MM.1S (cell line): ENCODE results near the gene ADAM8.

Experiments
- DNase-seq: peaks from one replicate; pipeline ENCODE4 v3.0.0-alpha.2; 2015
- H2AFZ ChIP-seq: fragments of 300-600 bp; sonication (generic); 2 replicates; pipeline ENCODE4 v1.6.0; 2016; ENCODE audit warnings: antibody characterized with exemption, low read length
- H3F3A ChIP-seq: fragments of 300-600 bp; sonication (generic); 2 replicates; pipeline ENCODE4 v1.6.1; 2016; ENCODE audit warnings: mild to moderate bottlenecking, antibody characterized with exemption, low read length, moderate library complexity, mixed read lengths; ENCODE audit not compliant: insufficient read depth
- H3K27ac ChIP-seq: fragments of 300-600 bp; sonication (generic); 2 replicates; pipeline ENCODE4 v1.5.1; 2016; ENCODE audit warnings: mild to moderate bottlenecking, low read length
- H3K27me3 ChIP-seq: fragments of 300-600 bp; sonication (generic); replicated peaks from 2 replicates; pipeline ENCODE4 v1.6.0; 2016; ENCODE audit warnings: low read length; ENCODE audit not compliant: insufficient read depth
- H3K36me3 ChIP-seq: fragments of 300-600 bp; sonication (generic); replicated peaks from 2 replicates; pipeline ENCODE4 v1.6.1; 2016; ENCODE audit warnings: mild to moderate bottlenecking, low read length, mixed read lengths; ENCODE audit not compliant: insufficient read depth
- H3K4me1 ChIP-seq: fragments of 300-600 bp; sonication (generic); 2 replicates; pipeline ENCODE4 v1.6.1; 2016; ENCODE audit warnings: low read length, mixed read lengths
- H3K4me2 ChIP-seq: fragments of 300-600 bp; sonication (generic); 2 replicates; pipeline ENCODE4 v1.6.0; 2016; ENCODE audit warnings: low read depth, low read length
- H3K4me3 ChIP-seq: fragments of 300-600 bp; sonication (generic); 2 replicates; pipeline ENCODE4 v1.5.1; 2016; ENCODE audit warnings: low read length, mixed read lengths
- H3K79me2 ChIP-seq: fragments of 300-600 bp; sonication (generic); 2 replicates; pipeline ENCODE4 v1.6.1; 2016; ENCODE audit warnings: mixed run types, low read length, mixed read lengths
- H3K9ac ChIP-seq: fragments of 300-600 bp; sonication (generic); 2 replicates; pipeline ENCODE4 v1.6.1; 2016; ENCODE audit warnings: low read length, mixed read lengths
- H3K9me2 ChIP-seq: fragments of 300-600 bp; sonication (generic); replicated peaks from 2 replicates; pipeline ENCODE4 v1.6.1; 2016; ENCODE audit warnings: mild to moderate bottlenecking, low read length, mixed read lengths; ENCODE audit not compliant: insufficient read depth
- H3K9me3 ChIP-seq: fragments of 300-600 bp; sonication (generic); replicated peaks from 2 replicates; pipeline ENCODE4 v1.6.1; 2016; ENCODE audit warnings: mild to moderate bottlenecking, low read length, mixed read lengths; ENCODE audit not compliant: insufficient read depth
- H4K20me1 ChIP-seq: fragments of 300-600 bp; sonication (generic); 2 replicates; pipeline ENCODE4 v1.6.1; 2016; ENCODE audit warnings: mild to moderate bottlenecking, low read length, moderate library complexity, mixed read lengths; ENCODE audit not compliant: insufficient read depth
- EZH2 ChIP-seq: fragments of 300-600 bp; sonication (generic); optimal IDR thresholded peaks from 2 replicates; pipeline ENCODE3; 2017; ENCODE audit warnings: low read depth, mild to moderate bottlenecking, antibody characterized with exemption, low read length, mixed read lengths
- EZH2phosphoT487 ChIP-seq: fragments of 300-600 bp; sonication (generic); IDR thresholded peaks from 2 replicates; pipeline ENCODE4 v1.6.1; 2018; ENCODE audit warnings: antibody characterized with exemption, low read length
- TF ChIP-seq, protein P1 (sequence below): fragments of 300-600 bp; sonication (generic); IDR thresholded peaks from 2 replicates; pipeline ENCODE4 v1.5.1; 2016; ENCODE audit warnings: antibody characterized with exemption, low read length, mixed read lengths

The ADAM8 gene

DNA sequence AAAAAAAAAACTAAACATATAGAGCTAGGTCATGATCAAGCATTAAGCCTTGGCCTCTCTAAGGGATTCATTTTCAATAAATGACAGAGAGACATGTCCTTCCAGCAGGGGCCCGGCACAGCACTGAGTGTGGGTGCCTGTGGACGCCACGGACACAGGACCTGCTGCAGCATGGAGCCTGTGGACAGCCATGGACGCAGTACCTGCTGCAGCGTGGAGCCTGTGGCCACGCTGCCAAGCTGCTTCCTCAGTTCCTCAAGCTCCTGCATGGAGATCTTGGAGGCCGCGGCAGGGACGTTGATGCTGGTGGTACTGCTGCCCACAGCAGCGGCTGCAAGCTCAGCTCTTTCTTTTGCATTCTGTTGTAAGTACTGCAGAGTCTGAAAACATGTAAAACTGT, 22.6 kb upstream of the ADAM8 start:
- Histone ChIP-seq H3K4me3 (no peak overlapping the region), H3K4me2 (no peak overlapping the region), H3K4me1 (no peaks in the 10 kb centered on the region), H4K20me1 (no peaks in the 10 kb centered on the region), H3K79me2 (peaks cover 20% of the 10 kb centered on the region), H3K9me2 (no peaks in the 10 kb centered on the region), H3F3A (no peaks in the 10 kb centered on the region), H2AFZ (no peak overlapping the region), H3K9ac (no peak overlapping the region), H3K27ac (no peak overlapping the region), H3K36me3 (no peaks in the 10 kb centered on the region; the same call in 1 of the 2 replicates), H3K9me3 (no peaks in the 10 kb centered on the region), H3K27me3 (no peaks in the 10 kb centered on the region)
- DNase-seq, result no peak
- TF ChIP-seq EZH2, result no peak
- TF ChIP-seq, protein P1, sequence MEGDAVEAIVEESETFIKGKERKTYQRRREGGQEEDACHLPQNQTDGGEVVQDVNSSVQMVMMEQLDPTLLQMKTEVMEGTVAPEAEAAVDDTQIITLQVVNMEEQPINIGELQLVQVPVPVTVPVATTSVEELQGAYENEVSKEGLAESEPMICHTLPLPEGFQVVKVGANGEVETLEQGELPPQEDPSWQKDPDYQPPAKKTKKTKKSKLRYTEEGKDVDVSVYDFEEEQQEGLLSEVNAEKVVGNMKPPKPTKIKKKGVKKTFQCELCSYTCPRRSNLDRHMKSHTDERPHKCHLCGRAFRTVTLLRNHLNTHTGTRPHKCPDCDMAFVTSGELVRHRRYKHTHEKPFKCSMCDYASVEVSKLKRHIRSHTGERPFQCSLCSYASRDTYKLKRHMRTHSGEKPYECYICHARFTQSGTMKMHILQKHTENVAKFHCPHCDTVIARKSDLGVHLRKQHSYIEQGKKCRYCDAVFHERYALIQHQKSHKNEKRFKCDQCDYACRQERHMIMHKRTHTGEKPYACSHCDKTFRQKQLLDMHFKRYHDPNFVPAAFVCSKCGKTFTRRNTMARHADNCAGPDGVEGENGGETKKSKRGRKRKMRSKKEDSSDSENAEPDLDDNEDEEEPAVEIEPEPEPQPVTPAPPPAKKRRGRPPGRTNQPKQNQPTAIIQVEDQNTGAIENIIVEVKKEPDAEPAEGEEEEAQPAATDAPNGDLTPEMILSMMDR, result no peak
- no peak for TF ChIP-seq EZH2phosphoT487

DNA sequence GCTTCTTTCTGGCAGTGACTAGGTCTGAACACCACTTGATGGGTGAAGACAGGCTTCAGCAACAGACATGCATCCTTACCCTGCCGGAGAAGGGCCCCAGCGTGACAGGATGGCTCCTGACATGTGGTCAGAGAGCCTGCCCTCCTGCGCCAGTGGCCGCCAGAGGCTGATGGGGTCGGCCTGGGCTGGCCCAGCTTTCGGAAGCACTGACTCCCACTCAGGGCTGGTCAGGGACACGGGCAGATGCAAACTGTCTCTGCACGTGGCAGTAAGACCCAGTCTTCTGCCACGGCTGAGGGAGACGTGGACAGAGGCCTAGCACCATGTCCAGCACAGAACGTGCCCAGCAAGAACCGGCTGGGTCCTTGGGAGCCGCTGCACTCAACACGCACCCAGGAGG, 21.8 kb upstream of the ADAM8 start:
- no peak overlapping the region for H3K4me2 ChIP-seq
- no peak for DNase-seq
- TF ChIP-seq EZH2phosphoT487, result no peak
- TF ChIP-seq, protein P1, result no peak
- TF ChIP-seq EZH2, result no peak
- no peaks in the 10 kb centered on the region for H3K9me2 ChIP-seq
- H4K20me1 ChIP-seq, result no peaks in the 10 kb centered on the region
- H2AFZ ChIP-seq, result no peak overlapping the region
- H3K4me3 ChIP-seq, result no peak overlapping the region
- H3K36me3 ChIP-seq, result no peaks in the 10 kb centered on the region; the same call in 1 of the 2 replicates
- H3K27ac ChIP-seq, result no peak overlapping the region
- no peak overlapping the region for H3K9ac ChIP-seq
- H3K79me2 ChIP-seq, result peaks cover 12% of the 10 kb centered on the region
- no peaks in the 10 kb centered on the region for H3K9me3 ChIP-seq
- H3K27me3 ChIP-seq, result no peaks in the 10 kb centered on the region
- no peaks in the 10 kb centered on the region for H3K4me1 ChIP-seq
- no peaks in the 10 kb centered on the region for H3F3A ChIP-seq

DNA sequence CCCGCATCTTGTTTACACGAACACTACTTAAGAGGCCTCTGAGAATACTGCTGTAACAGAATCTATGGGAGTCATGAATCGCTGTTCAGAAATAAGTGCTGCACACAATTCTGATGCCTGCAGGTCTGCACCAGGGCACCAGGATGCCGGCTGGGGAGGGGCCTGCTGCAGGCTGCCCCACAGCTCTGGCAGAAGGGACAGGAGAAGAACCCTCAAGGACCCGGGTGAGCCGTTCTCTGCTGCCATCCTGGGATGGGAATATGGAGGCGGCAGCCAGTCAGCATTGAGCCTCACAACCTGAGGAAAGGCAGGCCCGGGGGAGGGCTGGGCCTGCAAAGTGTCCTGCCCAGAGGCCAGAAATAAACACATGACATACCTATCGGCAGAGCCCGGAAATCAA, 20.8 kb upstream of the ADAM8 start:
- Histone ChIP-seq H3K4me2 (no peak overlapping the region), H3F3A (no peaks in the 10 kb centered on the region), H3K9me2 (no peaks in the 10 kb centered on the region), H3K27ac (no peak overlapping the region), H3K79me2 (peaks cover 2% of the 10 kb centered on the region; the same call in 1 of the 2 replicates), H3K36me3 (no peaks in the 10 kb centered on the region; the same call in 1 of the 2 replicates), H3K9ac (no peak overlapping the region), H2AFZ (no peak overlapping the region), H3K4me3 (no peak overlapping the region), H3K4me1 (no peaks in the 10 kb centered on the region), H3K27me3 (no peaks in the 10 kb centered on the region), H4K20me1 (no peaks in the 10 kb centered on the region), H3K9me3 (no peaks in the 10 kb centered on the region)
- TF ChIP-seq EZH2phosphoT487, result no peak
- no peak for TF ChIP-seq EZH2
- TF ChIP-seq, protein P1, result no peak
- DNase-seq, result no peak
